Endothelial cell of umbilical vein (primary cell): ENCODE measurements around the gene CNOT6. TPM values are rescaled to one million over a fixed set of nuclear protein-coding genes. Genes with fewer than 3 reads are reported as not detected.

Source experiments
- BruUV-seq: library from RNA; stranded (reverse); fragments of 400-500 nt; replicated peaks from 2 replicates; lab custom pipeline; 2021; lab: Mats Ljungman, UMichigan
- CTCF ChIA-PET: fragments of 300-600, 350-600 bp; sonication (Branson Sonifier 250); formaldehyde crosslinking; loops from one replicate; lab custom pipeline; 2021; ENCODE audit warnings: antibody characterized with exemption, inconsistent platforms; lab: Charles Lee
- POLR2A ChIA-PET: fragments of 300-600, 350-600 bp; sonication (Branson Sonifier 250); formaldehyde crosslinking; loops from one replicate; lab custom pipeline; 2021; ENCODE audit warnings: antibody characterized with exemption, inconsistent platforms; lab: Charles Lee
- DNase-seq: peaks from one replicate; pipeline ENCODE4 v3.0.0-alpha.2; 2011; ENCODE audit warnings: low read depth, low spot score
- FAIRE-seq: peaks from 2 replicates; lab custom pipeline; 2011; peaks lifted over from hg19 to GRCh38; lab: Jason Lieb, UNC
- H2AFZ ChIP-seq: 2 replicates; pipeline ENCODE4 v1.6.0; 2012; ENCODE audit warnings: low read depth, low read length, control low read depth, inconsistent platforms
- H3K27ac ChIP-seq: 2 replicates; pipeline ENCODE4 v1.5.1; 2011; ENCODE audit warnings: low read depth, mild to moderate bottlenecking, control low read depth, low read length, moderate library complexity; ENCODE audit not compliant: insufficient read depth
- H3K27me3 ChIP-seq, 2 experiments: 2 replicates each; pipeline versions ENCODE4 v1.6.0 to v1.6.1; 2011; ENCODE audit warnings: low read length in 2 of 2, mixed read lengths in 1 of 2; ENCODE audit not compliant: control insufficient read depth in 2 of 2, insufficient read depth in 2 of 2
- H3K36me3 ChIP-seq, 2 experiments: 2 replicates in 1 of 2; 3 replicates in 1 of 2; pipeline ENCODE4 v1.5.1; 2011; ENCODE audit warnings: low read length in 2 of 2, mild to moderate bottlenecking in 1 of 2, moderate library complexity in 1 of 2; ENCODE audit not compliant: control insufficient read depth in 2 of 2, insufficient read depth in 2 of 2; ENCODE audit errors: extremely low read depth in 1 of 2
- H3K4me1 ChIP-seq: 3 replicates; pipeline ENCODE4 v1.5.1; 2011; ENCODE audit warnings: mild to moderate bottlenecking, low read length; ENCODE audit not compliant: control insufficient read depth, insufficient read depth; ENCODE audit errors: extremely low read depth
- H3K4me2 ChIP-seq: 2 replicates; pipeline ENCODE4 v1.6.1; 2011; ENCODE audit warnings: low read length, control low read depth, mixed read lengths; ENCODE audit not compliant: insufficient read depth
- H3K4me3 ChIP-seq, 3 experiments: fragments of 200-600 bp in 1 of 3; sonication (generic), shearing (Covaris generic) in 1 of 3; replicated peaks in 1 of 3; 2 replicates each; pipeline ENCODE4 v1.5.1; 2011 to 2016; ENCODE audit warnings: control low read depth in 3 of 3, low read length in 3 of 3, mild to moderate bottlenecking in 2 of 3, inconsistent platforms in 1 of 3, low read depth in 1 of 3, moderate library complexity in 1 of 3; ENCODE audit not compliant: insufficient read depth in 1 of 3
- H3K79me2 ChIP-seq: 2 replicates; pipeline ENCODE4 v1.6.0; 2012; ENCODE audit warnings: low read length, inconsistent platforms; ENCODE audit not compliant: control insufficient read depth, insufficient read depth
- H3K9ac ChIP-seq: replicated peaks from 2 replicates; pipeline ENCODE3; 2011; ENCODE audit warnings: low read length, control low read depth; ENCODE audit not compliant: insufficient read depth; ENCODE audit errors: extremely low read depth
- H3K9me1 ChIP-seq: replicated peaks from 3 replicates; pipeline ENCODE4 v1.6.0; 2011; ENCODE audit warnings: mild to moderate bottlenecking, low read length; ENCODE audit not compliant: control insufficient read depth, insufficient read depth; ENCODE audit errors: extremely low read depth
- H3K9me3 ChIP-seq: replicated peaks from 2 replicates; pipeline ENCODE4 v1.5.1; 2012; ENCODE audit warnings: low read length, inconsistent platforms; ENCODE audit not compliant: control insufficient read depth, insufficient read depth
- H4K20me1 ChIP-seq: replicated peaks from 2 replicates; pipeline ENCODE3; 2011; ENCODE audit warnings: mild to moderate bottlenecking, low read length; ENCODE audit not compliant: control insufficient read depth, insufficient read depth; ENCODE audit errors: extremely low read depth
- CTCF ChIP-seq, 2 donors: IDR thresholded peaks; 1 replicate in 1 of 2; 2 replicates in 1 of 2; pipeline ENCODE4 v1.5.1; 2011; ENCODE audit warnings: low read length in 2 of 2, mild to moderate bottlenecking in 2 of 2, moderate library complexity in 2 of 2, control low read depth in 1 of 2, inconsistent platforms in 1 of 2, low read depth in 1 of 2; ENCODE audit not compliant: insufficient read depth in 1 of 2; ENCODE audit errors: extremely low read depth in 1 of 2
- EZH2 ChIP-seq: IDR thresholded peaks from 2 replicates; pipeline ENCODE4 v1.6.1; 2012; ENCODE audit warnings: borderline replicate concordance, low read depth, mild to moderate bottlenecking, moderate library complexity, low read length, inconsistent platforms; ENCODE audit not compliant: severe bottlenecking
- FOS ChIP-seq: IDR thresholded peaks from 2 replicates; pipeline ENCODE4 v1.6.1; 2011; ENCODE audit warnings: mild to moderate bottlenecking, low read length, moderate library complexity, borderline replicate concordance; ENCODE audit not compliant: insufficient read depth
- GATA2 ChIP-seq: IDR thresholded peaks from 2 replicates; pipeline ENCODE4 v1.7.0; 2011; ENCODE audit warnings: low read depth, mild to moderate bottlenecking, moderate library complexity, mixed read lengths, low read length; ENCODE audit not compliant: insufficient read length, insufficient read depth
- JUN ChIP-seq: IDR thresholded peaks from 2 replicates; pipeline ENCODE4 v1.6.1; 2011; ENCODE audit warnings: borderline replicate concordance, low read depth; ENCODE audit not compliant: insufficient read length, insufficient read depth
- MAX ChIP-seq: IDR thresholded peaks from 2 replicates; pipeline ENCODE4 v1.6.1; 2011; ENCODE audit not compliant: insufficient read depth, insufficient read length
- MYC ChIP-seq: IDR thresholded peaks from one replicate; pipeline ENCODE4 v1.6.1; 2011; ENCODE audit warnings: mild to moderate bottlenecking, low read depth, low read length
- POLR2A ChIP-seq: IDR thresholded peaks from 2 replicates; pipeline ENCODE4 v1.6.1; 2012; ENCODE audit warnings: low read depth, mild to moderate bottlenecking, control low read depth, low read length
- POLR2AphosphoS5 ChIP-seq: IDR thresholded peaks from 2 replicates; pipeline ENCODE4 v1.6.1; 2012; ENCODE audit warnings: low read depth, mild to moderate bottlenecking, control low read depth, low read length, moderate library complexity; ENCODE audit not compliant: insufficient read depth
- dilution Hi-C: fragments of 300-500 bp; cut with MboI; formaldehyde crosslinking; loops from one replicate; pipeline ENCODE4 v1.15.0; 2019; ENCODE audit warnings: low sequenced_read_pairs; ENCODE audit not compliant: extremely low pct_ligation_motif_present
- intact Hi-C: fragments of 100-400 bp; cut with micrococcal nuclease; formaldehyde crosslinking; loops from one replicate; pipeline ENCODE4 v1.10.0; 2022
- polyA plus RNA-seq, 4 experiments: library from polyadenylated mRNA; depleted of rRNA in 3 of 4; stranded (reverse) in 3 of 4; unstranded in 1 of 4; fragments of >200 nt; gene quantifications; 2 replicates each; pipeline versions ENCODE4 v1.2.1 to v1.2.3, GENCODE V29; 2011 to 2012; ENCODE audit warnings: missing spikeins in 1 of 4
- total RNA-seq: library from RNA; stranded (reverse); gene quantifications from 2 replicates; pipeline ENCODE4 v1.2.3, GENCODE V29; 2021

The CNOT6 gene
- total and polyA plus RNA-seq, 2 donors (not counting 3 experiments of a cell fraction or from before 2014, with no cell fraction given): 9.2 to 33.8 TPM

GRCh38 chr5:180498378-180498777 is 4.2 kb downstream of the CNOT6 start:
- Histone ChIP-seq H4K20me1 (peaks cover 6% of the 10 kb centered on the region), H2AFZ (no peak overlapping the region), H3K27me3 (no peaks in the 10 kb centered on the region), H3K79me2 (peaks cover 86% of the 10 kb centered on the region), H3K9ac (no peak overlapping the region), H3K9me1 (peaks cover 3% of the 10 kb centered on the region), H3K36me3 (no peaks in the 10 kb centered on the region), H3K4me1 (peaks cover 7% of the 10 kb centered on the region), H3K4me2 (no peak overlapping the region), H3K27ac (no peak overlapping the region), H3K9me3 (no peaks in the 10 kb centered on the region), H3K4me3 (no peak overlapping the region)
- ChIA-PET POLR2A (interaction anchor here (0.6 kb wide), 1 partner anchor 89 kb away, joined by 3 read pairs; no protein-coding TSS in a partner anchor), CTCF (no interaction called here)
- dilution Hi-C loops: no loop called here
- TF ChIP-seq MAX: no peak
- no peak for TF ChIP-seq GATA2
- no peak for TF ChIP-seq MYC
- TF ChIP-seq POLR2AphosphoS5: no peak
- no peak for TF ChIP-seq FOS
- TF ChIP-seq EZH2: no peak
- no peak for TF ChIP-seq CTCF (IDR thresholded peaks at IDR 0.05; ENCODE audit: extremely low read depth in 1 of 2, insufficient read depth in 1 of 2, low read depth in 1 of 2, low read length in 2 of 2)
- no peak for TF ChIP-seq POLR2A
- no peak for TF ChIP-seq JUN
- intact Hi-C loops: loop anchor here (10.0 kb wide), 2 partner anchors 306 to 686 kb away; partner anchors contain the start of gene MGAT1
- no peak for FAIRE-seq
- no peak for DNase-seq
- BruUV-seq: no TSS peak
